ENCODE results near the gene CDC42EP3.

CDC42EP3 gene

GRCh38 chr2:37656512-37657423 is 14.7 kb downstream of the CDC42EP3 start:
- DNase-seq (ENCODE audit: low spot score): no peak

GRCh38 chr2:37654932-37655841 is 16.3 kb downstream of the CDC42EP3 start:
- no peak for DNase-seq (ENCODE audit: low spot score)

- DNase-seq (ENCODE audit: low spot score): no peak
Measured at GRCh38 chr2:37654419-37654818, 17.0 kb downstream of the CDC42EP3 start.

- DNase-seq (ENCODE audit: low spot score): no peak
Measured at GRCh38 chr2:37653805-37654378, 17.6 kb downstream of the CDC42EP3 start.

DNA sequence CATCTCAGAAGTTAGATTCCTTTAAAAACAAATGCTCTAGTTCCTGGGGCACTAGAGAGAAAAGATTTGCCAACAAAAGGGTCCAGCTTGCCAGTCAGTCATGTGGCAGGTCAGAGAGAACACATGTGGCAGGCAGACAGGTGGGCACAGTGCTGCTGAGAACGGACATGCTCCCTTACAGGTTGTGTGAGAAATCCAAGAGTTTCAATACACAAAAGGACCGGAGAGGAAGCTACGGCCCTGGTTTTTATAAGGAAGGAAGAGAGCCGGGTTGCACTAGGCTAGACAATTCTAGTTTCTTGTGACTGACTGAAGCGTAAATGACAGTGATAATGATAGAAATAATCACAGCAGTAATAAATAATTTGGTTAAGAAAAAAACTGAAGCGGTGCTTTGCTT is 18.3 kb downstream of the CDC42EP3 start:
- no peak for DNase-seq (ENCODE audit: low spot score)

DNA sequence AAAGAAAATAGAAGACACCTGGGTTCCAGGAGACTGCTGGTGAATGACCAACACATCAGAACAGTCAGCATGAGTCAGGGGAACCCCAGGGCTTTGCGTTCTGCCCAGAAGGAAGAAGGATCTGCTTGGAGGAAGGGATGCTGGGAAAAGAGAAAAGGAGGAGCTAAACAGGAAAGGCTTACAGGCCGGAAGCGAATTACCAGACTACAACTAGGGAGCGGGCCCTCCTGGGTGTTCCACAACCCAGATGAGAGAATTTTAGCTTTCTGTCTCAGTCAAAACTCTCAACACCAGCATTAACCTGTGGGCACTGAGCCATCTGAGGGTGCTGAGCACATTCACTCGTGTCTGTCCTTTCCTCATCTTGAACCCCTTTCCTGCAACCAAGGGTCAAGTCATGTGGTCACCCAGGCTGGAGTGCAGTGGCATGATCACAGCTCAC is 19.2 kb downstream of the CDC42EP3 start:
- DNase-seq (ENCODE audit: low spot score): no peak

DNA sequence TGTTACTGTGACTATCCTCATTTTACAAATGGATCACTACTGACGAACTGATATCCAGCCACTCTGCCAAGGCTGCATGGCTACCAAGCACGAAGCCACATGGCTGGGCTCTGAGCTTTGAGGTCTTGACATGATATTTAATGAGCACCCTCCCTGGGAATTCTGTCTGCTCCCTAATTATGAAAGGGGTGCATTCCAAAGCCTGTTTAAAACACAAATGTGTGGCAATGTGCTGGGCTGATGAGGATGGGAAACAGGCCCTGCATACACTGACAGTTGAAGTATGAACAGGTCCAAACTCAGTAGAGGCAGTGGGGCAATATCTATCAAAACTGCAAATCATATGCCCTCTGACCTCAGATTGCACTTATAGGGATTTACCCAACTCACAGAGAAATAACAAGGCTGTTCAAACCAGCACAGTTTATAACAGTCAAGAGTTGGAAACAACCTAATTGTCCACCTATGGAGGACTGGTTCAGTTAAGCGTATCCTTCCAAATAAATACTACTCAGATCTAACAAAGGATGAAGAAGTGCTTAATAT is 20.8 kb downstream of the CDC42EP3 start:
- no peak for DNase-seq (ENCODE audit: low spot score)

DNA sequence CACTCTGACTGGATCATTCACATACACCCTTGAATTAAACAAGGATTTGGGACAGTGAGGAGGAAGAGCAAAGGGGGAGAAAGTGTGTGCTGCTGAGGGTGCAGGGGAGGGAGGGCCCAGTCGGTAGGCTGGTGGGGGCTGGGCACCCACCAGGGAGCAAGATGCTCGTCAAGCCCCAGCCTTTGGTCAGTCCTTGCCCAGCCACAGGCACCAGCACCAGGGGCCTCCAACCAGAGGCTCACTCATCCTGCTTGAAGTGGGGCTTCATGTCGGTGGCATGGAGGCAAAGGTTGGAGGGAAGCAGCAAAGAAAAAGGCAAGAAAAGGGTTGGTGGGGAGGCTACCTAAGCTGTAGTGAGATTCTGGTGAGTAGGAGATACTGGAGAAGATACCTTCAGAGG is 21.9 kb downstream of the CDC42EP3 start:
- DNase-seq (ENCODE audit: low spot score): no peak

DNA sequence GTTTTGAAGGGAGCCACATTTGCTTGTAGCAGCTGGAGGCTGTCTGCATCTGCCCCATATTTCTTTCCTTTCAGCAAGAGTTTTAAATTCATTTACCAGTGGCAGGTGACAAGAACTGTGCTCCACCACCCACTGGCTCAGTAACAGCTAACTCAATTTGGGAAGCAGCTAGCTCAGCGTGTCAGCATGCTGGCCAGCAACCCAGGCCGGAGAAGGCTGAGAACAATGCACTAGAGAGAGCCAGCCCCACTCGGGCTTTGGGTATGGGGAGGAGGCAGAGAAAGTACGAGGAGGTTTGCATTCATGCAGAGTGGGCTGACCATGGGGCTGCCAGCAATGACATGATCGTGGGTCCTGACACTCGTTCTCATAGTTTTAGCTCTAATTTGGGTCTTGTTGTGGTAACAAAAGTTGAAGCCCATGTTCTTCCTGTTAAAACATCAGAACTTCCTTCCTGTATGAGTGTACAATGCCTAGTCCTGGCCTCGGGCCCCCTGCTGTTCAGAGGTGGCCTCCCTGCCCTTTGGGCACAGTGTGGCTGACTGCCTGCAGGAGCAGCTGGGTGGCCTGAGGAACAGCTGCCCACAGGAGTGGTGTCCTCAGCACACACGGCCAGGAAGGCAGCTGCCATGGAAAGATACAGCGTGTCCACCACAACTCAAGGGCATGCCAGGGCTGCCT is 23.0 kb downstream of the CDC42EP3 start:
- no peak for DNase-seq (ENCODE audit: low spot score)

DNA sequence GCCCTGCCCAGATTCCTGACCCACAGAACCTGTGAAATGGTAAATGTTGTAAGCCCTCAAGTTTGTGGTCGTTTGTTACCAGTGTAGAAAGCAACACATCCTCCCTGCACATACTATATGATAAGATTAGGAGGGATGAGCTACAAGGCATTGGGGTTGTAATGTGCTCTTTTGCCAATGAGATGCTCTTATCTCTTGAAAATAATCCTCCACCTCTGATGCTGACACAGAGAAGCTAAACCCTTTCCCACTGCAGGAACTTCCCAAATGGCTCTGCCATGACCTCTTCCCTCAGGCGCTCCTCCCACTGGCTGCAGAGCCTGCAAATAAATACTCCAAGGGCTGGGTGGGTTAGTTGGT is 23.5 kb downstream of the CDC42EP3 start:
- DNase-seq (ENCODE audit: low spot score): no peak

GRCh38 chr2:37645836-37646235 is 25.6 kb downstream of the CDC42EP3 start:
- DNase-seq (ENCODE audit: low spot score): no peak

DNA sequence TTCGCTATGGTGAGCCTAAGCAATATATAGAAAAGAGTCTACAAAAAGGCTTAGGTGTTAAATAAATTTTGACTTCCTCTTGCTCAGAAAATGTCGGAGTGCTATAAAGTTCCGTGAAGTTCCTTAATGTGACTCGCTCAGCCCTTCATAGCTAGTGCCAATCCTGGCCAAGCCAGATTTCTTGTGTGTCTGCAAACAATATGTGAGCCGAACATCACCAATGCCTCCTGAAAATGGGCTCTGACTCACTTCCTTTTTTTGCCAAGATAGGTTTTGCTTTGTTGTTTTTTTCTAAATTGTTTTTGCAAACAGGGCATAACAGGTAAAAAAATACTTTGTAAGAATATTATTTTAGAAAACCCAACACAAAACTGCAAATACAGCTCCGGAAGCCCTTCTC is 26.1 kb downstream of the CDC42EP3 start:
- DNase-seq (ENCODE audit: low spot score): no peak

GRCh38 chr2:37644191-37644590 is 27.3 kb downstream of the CDC42EP3 start:
- no peak for DNase-seq (ENCODE audit: low spot score)

GRCh38 chr2:37643730-37644078 is 27.7 kb downstream of the CDC42EP3 start:
- DNase-seq (ENCODE audit: low spot score): no peak

- DNase-seq (ENCODE audit: low spot score): no peak
Measured at GRCh38 chr2:37642907-37643729, 28.3 kb downstream of the CDC42EP3 start.

GRCh38 chr2:37641582-37642171 is 29.8 kb downstream of the CDC42EP3 start:
- no peak for DNase-seq (ENCODE audit: low spot score)

- DNase-seq (ENCODE audit: low spot score): no peak
Measured at GRCh38 chr2:37639631-37640030, 31.8 kb downstream of the CDC42EP3 start.

- DNase-seq (ENCODE audit: low spot score): no peak
Measured at GRCh38 chr2:37638973-37639372, 32.5 kb downstream of the CDC42EP3 start.

GRCh38 chr2:37637985-37638384 is 33.5 kb downstream of the CDC42EP3 start:
- no peak for DNase-seq (ENCODE audit: low spot score)

DNA sequence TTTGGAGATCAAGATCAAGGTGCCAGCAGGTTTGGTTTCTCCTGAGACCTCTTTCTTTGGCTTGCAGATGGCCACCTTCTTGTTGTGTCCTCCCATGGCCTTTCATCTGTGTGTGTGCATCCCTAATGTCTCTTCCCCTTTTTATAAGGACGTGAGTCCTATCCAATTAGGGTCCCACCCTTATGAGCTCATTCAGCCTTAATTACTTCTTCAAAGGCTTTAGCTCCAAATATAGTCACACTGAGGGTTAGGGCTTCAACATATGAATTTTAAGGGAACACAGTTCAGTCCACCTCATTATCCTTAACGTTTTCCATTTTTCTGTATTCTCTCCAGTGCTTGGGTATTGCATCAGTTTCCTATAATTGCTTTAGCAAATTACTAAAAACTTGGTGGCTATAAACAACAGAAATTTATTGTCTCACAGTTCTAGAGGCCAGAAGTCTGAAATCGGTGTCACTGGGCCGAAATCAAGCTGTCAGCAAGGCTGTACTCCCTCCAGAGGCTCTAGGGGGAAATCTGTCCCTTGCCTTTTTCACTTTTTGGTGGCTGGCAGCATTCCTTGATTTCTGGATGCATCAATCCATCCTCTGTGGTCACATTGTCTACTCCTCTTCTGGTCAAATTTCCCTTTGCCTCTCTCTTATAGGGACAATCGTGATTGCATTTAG is 34.1 kb downstream of the CDC42EP3 start:
- DNase-seq (ENCODE audit: low spot score): no peak

All from hematopoietic multipotent progenitor cell treated with erythropoietin and hydrocortisone succinate and interleukin-3 and kit ligand, for 17 days (in vitro differentiated cells).